ENCODE data around the gene NKD2.

DNA sequence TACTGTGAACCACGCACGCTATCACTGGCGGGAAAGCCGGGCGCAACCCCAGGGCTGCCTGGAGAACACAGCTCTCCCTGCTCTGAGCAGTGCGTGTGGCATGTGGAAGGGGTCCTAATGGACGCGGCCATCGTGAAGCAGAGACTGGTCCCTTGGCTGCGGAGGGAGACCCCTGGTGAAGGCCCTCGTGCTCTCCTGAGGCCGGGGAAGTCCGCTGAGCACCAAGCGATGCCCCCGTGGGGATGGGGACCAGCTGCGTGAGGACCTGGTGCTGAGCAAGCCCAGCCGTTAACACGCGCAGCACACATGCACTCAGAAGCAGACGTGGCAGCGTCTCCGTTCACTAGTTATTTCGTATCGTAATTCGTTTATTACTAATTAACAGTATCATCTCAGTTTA, 78.8 kb downstream of the NKD2 start:
- TF ChIP-seq, protein P1, sequence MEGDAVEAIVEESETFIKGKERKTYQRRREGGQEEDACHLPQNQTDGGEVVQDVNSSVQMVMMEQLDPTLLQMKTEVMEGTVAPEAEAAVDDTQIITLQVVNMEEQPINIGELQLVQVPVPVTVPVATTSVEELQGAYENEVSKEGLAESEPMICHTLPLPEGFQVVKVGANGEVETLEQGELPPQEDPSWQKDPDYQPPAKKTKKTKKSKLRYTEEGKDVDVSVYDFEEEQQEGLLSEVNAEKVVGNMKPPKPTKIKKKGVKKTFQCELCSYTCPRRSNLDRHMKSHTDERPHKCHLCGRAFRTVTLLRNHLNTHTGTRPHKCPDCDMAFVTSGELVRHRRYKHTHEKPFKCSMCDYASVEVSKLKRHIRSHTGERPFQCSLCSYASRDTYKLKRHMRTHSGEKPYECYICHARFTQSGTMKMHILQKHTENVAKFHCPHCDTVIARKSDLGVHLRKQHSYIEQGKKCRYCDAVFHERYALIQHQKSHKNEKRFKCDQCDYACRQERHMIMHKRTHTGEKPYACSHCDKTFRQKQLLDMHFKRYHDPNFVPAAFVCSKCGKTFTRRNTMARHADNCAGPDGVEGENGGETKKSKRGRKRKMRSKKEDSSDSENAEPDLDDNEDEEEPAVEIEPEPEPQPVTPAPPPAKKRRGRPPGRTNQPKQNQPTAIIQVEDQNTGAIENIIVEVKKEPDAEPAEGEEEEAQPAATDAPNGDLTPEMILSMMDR (IDR thresholded peaks at IDR 0.05; ENCODE audit: low read depth, low read length, poor library complexity, severe bottlenecking), result no peak
- TF ChIP-seq EZH2phosphoT487 (IDR thresholded peaks at IDR 0.05; ENCODE audit: borderline replicate concordance, low read length), result no peak

Data from DOHH2 (cell line).